ENCODE measurements around the gene SKAP1.

GRCh38 chr17:48107137-48108055 lies 322.6 kb downstream of the SKAP1 start, which contains the start of gene SNX11:
- TF ChIP-seq CTCF (IDR thresholded peaks at IDR 0.05) (no peak), POLR2A (IDR thresholded peaks at IDR 0.05) (peak in 1 of 4 donors; percentile 50)

Measured in stomach (tissue), 4 donors.